ENCODE results near the gene GAL.

DNA sequence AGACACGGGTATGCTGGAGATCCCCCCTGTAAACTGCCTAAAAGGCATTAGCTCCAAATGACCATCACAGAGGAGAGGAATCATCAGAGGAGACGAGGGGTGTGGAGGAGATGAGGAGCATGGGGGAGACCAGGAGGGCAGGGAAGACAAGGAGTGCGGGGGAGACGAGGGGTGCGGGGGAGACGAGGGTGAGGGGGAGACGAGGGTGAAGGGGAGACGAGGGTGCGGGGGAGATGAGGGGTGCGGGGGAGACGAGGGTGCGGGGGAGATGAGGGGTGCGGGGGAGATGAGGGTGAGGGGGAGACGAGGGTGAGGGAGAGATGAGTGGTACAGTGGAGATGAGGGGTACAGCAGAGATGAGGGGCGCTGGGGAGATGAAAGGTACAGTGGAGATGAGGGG lies 17.5 kb upstream of the GAL start:
- no peak for TF ChIP-seq YY1 (IDR thresholded peaks at IDR 0.05; ENCODE audit: insufficient read depth, insufficient read length)
- TF ChIP-seq ZNF274 (IDR thresholded peaks at IDR 0.05; ENCODE audit: low read depth, low read length), result no peak
- TF ChIP-seq SUZ12 (IDR thresholded peaks at IDR 0.05; ENCODE audit: extremely low read depth, insufficient read depth, insufficient read length), result no peak
